DMS153 treated with DMSO at 0.1 percent for 48 hours (cell line): Measurements from ENCODE around the gene TFF1.

Experiments used
- DNase-seq: peaks from one replicate; lab custom pipeline; 2025; ENCODE audit not compliant: unreplicated experiment; lab: John Stamatoyannopoulos, UW

TFF1 gene

GRCh38 chr21:42362700-42363099, 3.6 kb downstream of the TFF1 start:
- DNase-seq: no peak

GRCh38 chr21:42362198-42362597, 4.1 kb downstream of the TFF1 start:
- no peak for DNase-seq

GRCh38 chr21:42361286-42361685, 5.0 kb downstream of the TFF1 start:
- no peak for DNase-seq

- DNase-seq: no peak
These were observed 6.0 kb downstream of the TFF1 start for GRCh38 chr21:42360317-42360716.

- no peak for DNase-seq
These were observed 7.4 kb downstream of the TFF1 start for GRCh38 chr21:42358937-42359336.

- no peak for DNase-seq
These were observed 8.1 kb downstream of the TFF1 start for GRCh38 chr21:42358261-42358660.

GRCh38 chr21:42357307-42357706, 9.0 kb downstream of the TFF1 start:
- no peak for DNase-seq

GRCh38 chr21:42356650-42357049, 9.7 kb downstream of the TFF1 start:
- no peak for DNase-seq

GRCh38 chr21:42356046-42356445, 10.3 kb downstream of the TFF1 start:
- DNase-seq: no peak

- DNase-seq: no peak
These were observed 12.7 kb downstream of the TFF1 start for GRCh38 chr21:42353623-42354022.

GRCh38 chr21:42352441-42353095, 13.8 kb downstream of the TFF1 start:
- DNase-seq: no peak

- DNase-seq: no peak
These were observed 14.5 kb downstream of the TFF1 start for GRCh38 chr21:42351626-42352440.

- DNase-seq: no peak
These were observed 15.4 kb downstream of the TFF1 start, which contains the start of gene TFF2 for GRCh38 chr21:42350927-42351426. Gene TFF2 (minus strand): TSS chr21:42350994. CDS start chr21:42350957, 37 bp downstream.

- no peak for DNase-seq
These were observed 15.9 kb downstream of the TFF1 start for GRCh38 chr21:42350318-42350910.

GRCh38 chr21:42349420-42350317, 16.7 kb downstream of the TFF1 start:
- no peak for DNase-seq

- no peak for DNase-seq
These were observed 17.6 kb downstream of the TFF1 start for GRCh38 chr21:42348762-42349161.

GRCh38 chr21:42347601-42348327, 18.6 kb downstream of the TFF1 start:
- no peak for DNase-seq

GRCh38 chr21:42346866-42347600, 19.3 kb downstream of the TFF1 start:
- DNase-seq: no peak

GRCh38 chr21:42346441-42346840, 19.9 kb downstream of the TFF1 start:
- no peak for DNase-seq
